MCF 10A (cell line): ENCODE results near the gene ARID3B. TPM values are rescaled to one million over a fixed set of nuclear protein-coding genes. Genes with fewer than 3 reads are reported as not detected.

Source experiments
- BruUV-seq: library from RNA; stranded (reverse); fragments of 400-500 nt; replicated peaks from 2 replicates; lab custom pipeline; 2021; lab: Mats Ljungman, UMichigan
- CTCF ChIA-PET: fragments of 300-600 bp; sonication (Branson Sonifier 250); formaldehyde crosslinking; extraction: SDS; loops from one replicate; lab custom pipeline; 2021; ENCODE audit warnings: antibody characterized with exemption, inconsistent platforms; lab: Yijun Ruan, JAX
- POLR2A ChIA-PET: fragments of 300-600, 350-650 bp; sonication (Branson Sonifier 250); formaldehyde crosslinking; extraction: SDS; loops from one replicate; lab custom pipeline; 2020; ENCODE audit warnings: antibody characterized with exemption, inconsistent platforms; lab: Yijun Ruan, JAX
- DNase-seq: peaks from one replicate; pipeline ENCODE4 v3.0.0-alpha.2; 2018; ENCODE audit not compliant: unreplicated experiment
- H3K27ac Mint-ChIP-seq: one replicate; pipeline ENCODE4 v1.8.0; 2022; ENCODE audit warnings: mild to moderate bottlenecking, low read depth, mixed read lengths; ENCODE audit not compliant: unreplicated experiment
- H3K27me3 Mint-ChIP-seq: one replicate; pipeline ENCODE4 v1.8.0; 2022; ENCODE audit warnings: mixed read lengths; ENCODE audit not compliant: insufficient read depth, unreplicated experiment
- H3K36me3 Mint-ChIP-seq: one replicate; pipeline ENCODE4 v1.8.0; 2022; ENCODE audit warnings: mild to moderate bottlenecking, moderate library complexity, mixed read lengths; ENCODE audit not compliant: insufficient read depth, unreplicated experiment
- H3K4me1 Mint-ChIP-seq: one replicate; pipeline ENCODE4 v1.8.0; 2022; ENCODE audit warnings: mixed read lengths; ENCODE audit not compliant: insufficient read depth, unreplicated experiment
- H3K4me3 Mint-ChIP-seq: one replicate; pipeline ENCODE4 v1.8.0; 2022; ENCODE audit warnings: mild to moderate bottlenecking, moderate library complexity, mixed read lengths; ENCODE audit not compliant: unreplicated experiment
- H3K9me3 Mint-ChIP-seq: one replicate; pipeline ENCODE4 v1.8.0; 2022; ENCODE audit warnings: mixed read lengths; ENCODE audit not compliant: unreplicated experiment
- intact Hi-C: fragments of 100-400 bp; cut with micrococcal nuclease; formaldehyde crosslinking; loops from 2 replicates; pipeline ENCODE4 v1.14.1; 2022
- total RNA-seq: library from RNA; stranded (reverse); gene quantifications from 2 replicates; pipeline ENCODE4 v1.2.3, GENCODE V29; 2022
- TF ChIP-seq, protein P1 (sequence below): fragments of 200-600 bp; IDR thresholded peaks from one replicate; pipeline ENCODE4 v1.8.0; 2022; ENCODE audit warnings: antibody characterized with exemption, mild to moderate bottlenecking; ENCODE audit not compliant: unreplicated experiment

The ARID3B gene
- total RNA-seq, 1 experiment from 2014 or later = 4.7 TPM

DNA sequence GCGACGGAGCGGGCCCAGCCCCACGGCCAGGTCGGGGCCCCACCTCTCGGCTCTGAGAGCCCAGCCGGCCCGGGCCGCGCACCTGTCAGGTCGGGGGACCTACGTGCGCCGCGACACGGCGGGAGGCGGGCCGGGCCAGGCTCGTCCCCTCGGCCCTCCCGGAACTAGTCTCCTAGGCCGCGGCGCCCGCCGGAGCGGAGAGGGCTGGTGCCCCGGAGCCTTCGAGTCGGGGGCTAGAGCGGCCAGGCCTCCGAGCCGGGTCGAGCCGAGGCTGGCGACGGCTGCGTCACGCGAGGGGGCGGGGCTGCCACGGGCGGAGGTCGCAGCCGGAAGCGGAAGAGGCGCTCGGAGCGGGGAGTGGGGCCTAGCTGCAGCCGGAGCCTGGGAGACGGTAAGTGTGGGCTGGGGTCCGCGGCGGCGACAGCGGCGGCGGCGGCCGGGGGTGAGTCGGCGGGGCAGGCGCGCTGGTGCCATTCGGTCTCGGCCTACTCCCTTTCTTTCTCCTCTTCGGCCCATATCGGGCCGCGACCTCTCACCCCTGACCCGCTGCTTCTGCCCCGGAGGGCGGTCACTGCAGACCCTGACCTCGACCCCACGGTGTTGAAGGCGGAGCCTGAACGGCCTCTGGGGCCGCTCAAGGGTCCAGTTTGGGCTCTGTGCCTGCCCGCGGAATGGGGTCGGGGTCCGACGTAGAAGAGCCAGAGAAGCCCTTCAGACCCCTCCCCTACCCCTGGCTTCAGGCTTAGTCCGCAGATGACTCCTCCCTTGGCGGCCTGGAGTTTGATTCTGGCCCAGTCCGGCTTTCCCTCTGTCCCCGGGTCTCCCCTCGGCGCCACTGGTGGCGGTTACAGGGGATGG is 74.7 kb downstream of the ARID3B start, which contains the start of gene CLK3:
Gene CLK3 (plus strand): TSS at position 329 of the 858 bp plus-strand sequence. CDS start 3,361 bp downstream, outside the sequence.
- DNase-seq = peak; percentile 92
- Mint-ChIP-seq H3K27ac (peak within 1 kb of the TSS; percentile 95), H3K4me1 (peaks cover 31% of the 10 kb centered on the region), H3K36me3 (peaks cover 24% of the 10 kb centered on the region), H3K4me3 (peak within 1 kb of the TSS; percentile 84), H3K9me3 (no peaks in the 10 kb centered on the region), H3K27me3 (peaks cover 7% of the 10 kb centered on the region)
- POLR2A ChIA-PET = interaction anchor here (0.6 to 5.7 kb wide), 26 partner anchors 10 to 837 kb away, joined by 3 to 71 read pairs (median 4); partner anchors contain the start of genes ARID3B, CSK, FAM219B and RPP25
- TF ChIP-seq, protein P1, sequence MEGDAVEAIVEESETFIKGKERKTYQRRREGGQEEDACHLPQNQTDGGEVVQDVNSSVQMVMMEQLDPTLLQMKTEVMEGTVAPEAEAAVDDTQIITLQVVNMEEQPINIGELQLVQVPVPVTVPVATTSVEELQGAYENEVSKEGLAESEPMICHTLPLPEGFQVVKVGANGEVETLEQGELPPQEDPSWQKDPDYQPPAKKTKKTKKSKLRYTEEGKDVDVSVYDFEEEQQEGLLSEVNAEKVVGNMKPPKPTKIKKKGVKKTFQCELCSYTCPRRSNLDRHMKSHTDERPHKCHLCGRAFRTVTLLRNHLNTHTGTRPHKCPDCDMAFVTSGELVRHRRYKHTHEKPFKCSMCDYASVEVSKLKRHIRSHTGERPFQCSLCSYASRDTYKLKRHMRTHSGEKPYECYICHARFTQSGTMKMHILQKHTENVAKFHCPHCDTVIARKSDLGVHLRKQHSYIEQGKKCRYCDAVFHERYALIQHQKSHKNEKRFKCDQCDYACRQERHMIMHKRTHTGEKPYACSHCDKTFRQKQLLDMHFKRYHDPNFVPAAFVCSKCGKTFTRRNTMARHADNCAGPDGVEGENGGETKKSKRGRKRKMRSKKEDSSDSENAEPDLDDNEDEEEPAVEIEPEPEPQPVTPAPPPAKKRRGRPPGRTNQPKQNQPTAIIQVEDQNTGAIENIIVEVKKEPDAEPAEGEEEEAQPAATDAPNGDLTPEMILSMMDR = no peak
- CTCF ChIA-PET = interaction anchor here (0.7 to 3.5 kb wide), 7 partner anchors 15 to 335 kb away, joined by 3 to 42 read pairs (median 4); partner anchors contain the start of gene CSK
- TSS peak; percentile 57 for BruUV-seq
- intact Hi-C loops = loop anchor here (2.0 to 10.0 kb wide), 2 partner anchors 75 to 151 kb away; partner anchors contain the start of genes ARID3B and UBL7

DNA sequence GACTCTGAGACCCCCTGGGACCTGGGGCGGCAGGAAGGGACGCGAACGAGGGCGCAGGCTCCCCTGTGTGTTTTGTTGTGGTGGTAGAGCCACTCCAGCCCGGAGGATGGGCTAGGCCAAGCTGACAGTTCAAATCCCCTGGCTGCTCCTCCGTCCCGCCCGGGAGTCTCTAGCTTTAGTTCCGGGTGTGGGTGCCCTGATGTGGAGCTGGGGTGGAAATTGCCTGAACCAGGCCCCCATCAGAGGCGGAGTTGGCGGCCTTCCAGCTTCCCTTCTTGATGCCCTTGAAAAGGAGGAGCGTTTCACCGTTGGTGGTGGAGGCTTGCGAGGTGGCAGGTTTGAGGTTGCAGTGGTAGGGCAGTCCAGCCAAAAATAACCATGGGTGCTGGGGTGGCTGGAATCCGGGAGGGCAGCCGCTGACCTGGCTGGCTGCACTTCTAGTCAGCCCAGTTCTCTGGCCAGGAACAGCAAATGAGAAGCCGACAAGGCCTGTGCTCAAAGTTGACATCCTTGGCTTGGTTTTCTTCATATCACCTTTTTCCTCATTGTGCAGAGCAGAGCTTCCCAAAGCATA is 75.4 kb downstream of the ARID3B start:
- H3K9me3 Mint-ChIP-seq = no peaks in the 10 kb centered on the region
- POLR2A ChIA-PET = interaction anchor here (0.6 to 5.7 kb wide), 18 partner anchors 10 to 836 kb away, joined by 3 to 71 read pairs (median 4); partner anchors contain the start of genes ARID3B and UBL7
- TF ChIP-seq, protein P1 = no peak
- intact Hi-C loops = loop anchor here (10.0 kb wide), 1 partner anchor 152 kb away; the partner anchor contains the start of gene UBL7
- H3K27ac Mint-ChIP-seq = peak overlapping the region; percentile 95
- CTCF ChIA-PET = interaction anchor here (0.7 to 3.5 kb wide), 9 partner anchors 17 to 334 kb away, joined by 3 to 42 read pairs (median 4); partner anchors contain the start of gene CSK
- H3K27me3 Mint-ChIP-seq = peaks cover 7% of the 10 kb centered on the region
- peaks cover 37% of the 10 kb centered on the region for H3K4me1 Mint-ChIP-seq
- H3K36me3 Mint-ChIP-seq = peaks cover 31% of the 10 kb centered on the region
- BruUV-seq = no TSS peak
- H3K4me3 Mint-ChIP-seq = peak overlapping the region; percentile 84
- DNase-seq = peak; percentile 62

DNA sequence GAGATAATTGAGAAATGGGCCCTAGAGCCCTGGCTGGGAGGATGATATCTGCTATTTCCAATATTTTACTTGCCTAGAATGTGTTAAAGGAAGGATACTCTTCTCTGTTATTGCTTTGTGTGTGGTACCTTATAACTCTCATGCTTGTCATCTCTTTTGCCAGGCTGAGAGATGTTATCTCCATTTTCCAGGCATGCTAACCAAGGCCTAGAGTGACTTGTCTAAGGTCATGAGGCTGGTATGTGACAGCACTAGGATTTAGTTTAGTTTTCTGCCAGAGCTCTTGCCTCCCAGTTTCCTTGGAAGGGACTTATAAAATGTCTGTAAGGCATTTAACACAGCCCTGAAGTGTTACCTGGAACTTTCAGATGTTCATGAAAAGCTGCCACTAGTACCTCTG is 76.0 kb downstream of the ARID3B start:
- POLR2A ChIA-PET = interaction anchor here (0.6 to 5.7 kb wide), 15 partner anchors 9 to 835 kb away, joined by 3 to 71 read pairs (median 4); partner anchors contain the start of genes ARID3B, EDC3 and UBL7
- no peak for DNase-seq
- TF ChIP-seq, protein P1 = no peak
- Mint-ChIP-seq H3K4me3 (peak overlapping the region; percentile 84), H3K4me1 (peaks cover 37% of the 10 kb centered on the region), H3K9me3 (no peaks in the 10 kb centered on the region), H3K27ac (peak overlapping the region; percentile 95), H3K36me3 (peaks cover 36% of the 10 kb centered on the region), H3K27me3 (peaks cover 7% of the 10 kb centered on the region)
- CTCF ChIA-PET = interaction anchor here (0.6 to 3.5 kb wide), 9 partner anchors 17 to 244 kb away, joined by 3 to 42 read pairs (median 6); partner anchors contain the start of gene CSK
- no TSS peak for BruUV-seq
- intact Hi-C loops = loop anchor here (10.0 kb wide), 1 partner anchor 152 kb away; the partner anchor contains the start of gene UBL7
